NOMO-1 (cell line): ENCODE results near the gene ASAP2.

Experiments
- DNase-seq, 2 experiments: peaks; one replicate each; lab custom pipeline; 2025; ENCODE audit not compliant: unreplicated experiment in 2 of 2; lab: John Stamatoyannopoulos, UW

The ASAP2 gene

GRCh38 chr2:9230051-9230802 lies 23.6 kb downstream of the ASAP2 start:
- no peak for DNase-seq

DNA sequence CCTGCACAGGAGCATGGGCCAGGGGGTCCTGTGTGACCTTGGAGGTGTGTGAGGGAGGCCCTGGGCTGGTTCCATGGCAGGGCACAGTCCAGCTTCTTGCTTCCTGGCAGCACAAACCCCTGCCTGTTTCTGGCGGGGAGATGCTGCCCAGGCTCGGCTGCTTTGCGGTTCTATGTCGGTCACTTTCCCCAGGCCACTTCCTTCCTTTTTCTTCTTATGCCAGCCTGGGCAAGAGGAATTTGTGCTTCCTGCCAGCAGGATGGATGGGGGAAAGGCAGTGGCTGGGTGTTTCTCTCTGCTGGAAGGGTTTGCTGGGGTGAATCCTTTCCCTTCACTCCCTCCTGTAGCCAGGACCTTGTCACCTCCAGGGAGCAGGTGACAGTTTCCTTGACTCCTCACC lies 24.3 kb downstream of the ASAP2 start:
- peak; percentile 39 to 60 for DNase-seq

DNA sequence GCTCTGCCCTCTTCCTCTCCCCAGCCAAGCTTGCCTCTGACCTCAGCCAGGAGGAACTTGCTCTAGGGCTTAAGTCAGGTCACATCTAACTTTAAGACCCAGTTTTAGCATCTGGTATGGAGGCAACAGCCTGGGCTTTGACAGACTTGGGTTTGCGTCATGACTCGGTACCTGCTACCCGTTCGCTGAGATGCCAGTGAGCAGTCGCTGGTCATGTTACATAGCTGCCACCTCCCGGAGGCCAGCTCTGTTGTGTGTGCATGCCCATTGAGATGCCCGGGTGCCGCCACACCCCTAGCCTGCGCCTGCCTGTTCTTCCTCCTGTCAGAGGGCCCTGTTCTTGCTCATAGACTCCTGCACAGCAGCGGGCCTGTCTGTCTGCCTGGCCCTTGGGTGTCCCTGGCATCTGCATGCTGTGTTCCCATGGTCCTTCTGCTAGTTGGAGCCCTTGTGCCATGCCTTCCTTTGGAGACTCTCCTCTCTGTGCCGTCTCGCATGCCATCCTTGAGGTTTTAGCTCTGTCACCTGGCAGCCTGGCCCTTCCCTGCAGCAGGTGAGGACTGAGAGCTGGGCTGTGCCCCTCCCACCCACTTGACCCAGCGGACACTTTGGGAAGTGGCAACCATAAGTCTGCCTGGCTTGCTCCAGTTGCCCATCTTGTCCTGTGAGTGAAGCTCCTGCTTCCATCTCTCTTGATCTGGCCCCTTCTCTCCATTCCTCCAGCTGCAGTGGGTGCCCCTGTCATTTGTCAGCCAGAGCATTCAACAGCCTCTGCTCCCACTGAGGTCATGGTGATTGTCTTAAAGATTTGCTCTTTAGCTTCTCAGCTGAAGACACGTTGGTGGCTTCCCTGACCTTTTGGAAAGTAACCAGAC lies 24.9 kb downstream of the ASAP2 start:
- peak in 1 of 2 experiments; percentile 60 for DNase-seq

GRCh38 chr2:9232166-9232479 lies 25.5 kb downstream of the ASAP2 start:
- no peak for DNase-seq

DNA sequence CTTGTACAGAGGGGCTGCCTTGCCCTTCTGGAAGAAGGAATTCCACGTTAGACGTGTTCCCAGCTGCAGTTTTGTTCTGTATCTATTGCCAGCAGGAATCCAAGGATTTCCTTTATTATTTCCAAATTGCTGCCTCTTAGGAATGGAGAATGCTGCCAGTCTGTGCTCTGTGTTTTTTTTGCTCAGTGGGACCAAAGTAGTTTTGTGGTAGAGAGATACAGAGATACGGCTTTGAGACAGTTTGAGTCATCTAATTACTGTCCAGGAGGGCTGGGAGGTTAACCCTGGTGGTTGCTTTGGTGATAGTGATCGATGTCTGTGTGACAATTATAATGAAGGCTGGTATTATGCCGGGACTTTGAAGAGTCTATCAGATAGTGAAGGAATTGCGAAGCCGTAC lies 26.3 kb downstream of the ASAP2 start:
- no peak for DNase-seq

- no peak for DNase-seq
Observed at GRCh38 chr2:9234680-9235146, 28.1 kb downstream of the ASAP2 start.

DNA sequence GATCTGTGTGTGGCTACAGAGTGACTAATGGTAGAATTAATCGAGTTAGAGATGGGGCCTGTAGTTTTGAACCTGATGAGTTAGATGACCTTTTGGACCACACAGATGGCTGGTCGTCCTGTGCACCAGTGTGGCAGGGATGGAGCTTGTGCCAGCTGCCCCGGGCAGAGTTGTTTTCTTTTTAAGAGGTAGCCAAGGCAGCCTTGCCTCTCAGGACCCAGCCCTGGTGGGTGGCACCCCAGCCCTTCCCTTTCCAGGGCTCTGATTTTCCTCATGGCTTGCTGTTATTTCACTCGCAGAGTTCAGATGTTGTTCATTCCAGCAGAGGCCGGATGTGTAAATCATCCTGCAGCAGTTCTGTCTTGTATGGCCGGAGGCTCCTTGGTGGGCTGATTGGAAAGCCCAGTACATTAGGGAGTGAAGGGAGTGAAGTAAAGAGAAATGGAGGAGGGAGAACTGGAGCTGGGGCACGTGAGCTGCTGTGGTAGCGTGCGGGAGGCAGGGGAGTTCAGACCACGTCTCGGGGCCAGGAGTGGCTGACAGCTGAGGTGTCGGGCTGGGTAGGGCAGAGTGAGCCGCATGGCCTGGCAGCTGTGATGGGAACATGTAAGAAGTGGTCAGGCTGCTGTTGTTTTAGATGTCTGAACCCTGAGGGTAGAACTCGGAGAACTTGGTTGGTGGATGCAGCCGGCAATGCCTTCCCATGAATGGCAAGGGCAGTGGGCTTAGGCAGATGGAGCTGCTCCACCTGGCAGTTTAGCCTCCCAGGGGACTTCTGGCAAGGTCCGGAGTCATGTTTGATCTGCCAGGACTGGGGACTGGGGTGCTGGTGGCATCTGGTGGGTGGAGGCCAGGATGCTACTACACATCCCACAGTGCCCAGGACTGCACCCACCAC lies 28.8 kb downstream of the ASAP2 start:
- no peak for DNase-seq

DNA sequence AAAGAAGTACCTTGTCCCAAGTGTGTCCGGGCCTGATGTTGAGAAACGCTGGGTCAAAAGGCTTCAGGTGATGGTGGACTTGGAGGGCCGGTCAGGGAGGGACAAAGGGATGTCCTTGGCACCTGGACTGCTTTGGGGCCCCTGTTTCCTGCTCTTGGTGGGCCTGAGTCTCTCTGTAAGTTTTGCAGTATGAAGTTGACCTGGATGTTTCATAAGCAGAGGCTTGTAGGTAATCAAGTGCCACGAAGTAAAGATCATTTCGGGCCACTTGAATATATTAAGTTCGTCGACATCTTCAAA lies 29.4 kb downstream of the ASAP2 start:
- no peak for DNase-seq

DNA sequence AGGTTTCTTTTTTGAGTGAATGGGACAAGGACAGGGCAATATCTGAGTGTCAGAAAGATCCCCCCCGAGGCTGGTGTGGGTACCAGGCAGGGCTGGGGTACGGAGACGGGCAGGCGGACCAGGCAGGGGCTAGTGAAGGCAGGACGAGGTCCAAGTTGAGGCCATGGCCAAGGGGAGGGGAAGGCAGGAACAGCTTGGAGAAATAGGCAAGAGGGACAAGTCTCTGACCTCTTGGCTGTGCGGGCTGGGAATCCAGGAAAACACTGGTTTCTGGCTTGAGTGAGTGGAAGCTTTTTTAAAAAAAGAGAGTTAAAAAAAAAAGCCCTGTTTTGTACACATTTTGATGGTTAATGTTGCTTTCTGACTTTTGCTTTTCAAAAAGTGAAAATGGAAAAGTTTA lies 30.3 kb downstream of the ASAP2 start:
- DNase-seq: no peak

- no peak for DNase-seq
Observed at GRCh38 chr2:9237831-9238230, 31.2 kb downstream of the ASAP2 start.

- no peak for DNase-seq
Observed at GRCh38 chr2:9238591-9239326, 32.1 kb downstream of the ASAP2 start.

GRCh38 chr2:9239616-9240015 lies 33.0 kb downstream of the ASAP2 start:
- no peak for DNase-seq

- no peak for DNase-seq
Observed at GRCh38 chr2:9240745-9241144, 34.1 kb downstream of the ASAP2 start.

DNA sequence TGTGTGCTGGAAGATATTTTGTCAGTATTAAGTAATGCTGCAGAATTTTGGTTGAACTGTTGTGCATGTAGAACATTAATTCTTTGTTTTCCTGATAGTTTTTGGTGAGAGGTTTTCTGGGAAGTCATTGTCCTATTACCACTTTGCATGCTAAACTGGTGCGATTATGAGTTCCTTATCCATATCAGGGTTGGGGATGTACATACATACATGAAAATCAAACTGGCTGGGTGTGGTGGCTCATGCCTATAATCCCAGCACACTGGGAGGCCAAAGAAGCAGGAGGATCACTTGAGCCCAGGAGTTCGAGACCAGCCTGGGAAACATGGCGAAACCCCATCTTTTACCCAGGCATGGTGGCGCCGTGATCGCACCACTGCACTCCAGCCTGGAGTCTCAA lies 34.6 kb downstream of the ASAP2 start:
- DNase-seq: no peak

- no peak for DNase-seq
Observed at GRCh38 chr2:9243357-9243756, 36.7 kb downstream of the ASAP2 start.

DNA sequence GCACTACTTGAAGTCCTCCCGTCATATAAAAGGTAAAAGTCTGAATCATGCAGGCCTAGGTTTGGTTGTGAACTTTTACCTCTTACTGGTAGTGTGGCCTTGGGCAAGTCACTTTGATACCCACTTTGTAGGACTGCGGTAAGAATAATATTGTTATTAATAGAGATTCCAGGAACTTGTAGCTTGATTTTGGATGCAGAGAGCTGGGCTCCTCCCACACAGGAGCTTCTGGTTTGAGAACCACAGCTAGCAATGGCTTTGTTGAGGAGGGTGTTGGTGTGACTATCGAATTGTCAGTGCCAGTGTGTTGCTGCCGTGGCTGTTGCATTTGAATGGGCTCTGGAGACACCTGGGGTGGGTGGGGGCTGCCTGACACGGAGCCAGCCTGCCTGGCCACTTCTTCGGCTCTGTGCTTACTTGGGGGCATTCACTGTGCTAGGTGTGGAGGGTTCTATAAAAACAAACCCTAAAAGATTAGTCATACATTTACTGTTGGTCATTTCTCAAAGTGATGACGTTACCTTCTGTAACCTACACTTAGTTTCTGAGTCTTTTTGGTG lies 38.5 kb downstream of the ASAP2 start:
- DNase-seq: no peak

GRCh38 chr2:9247177-9247576 lies 40.6 kb downstream of the ASAP2 start:
- no peak for DNase-seq

GRCh38 chr2:9247786-9248185 lies 41.2 kb downstream of the ASAP2 start:
- DNase-seq: no peak

GRCh38 chr2:9248363-9248762 lies 41.8 kb downstream of the ASAP2 start:
- no peak for DNase-seq

DNA sequence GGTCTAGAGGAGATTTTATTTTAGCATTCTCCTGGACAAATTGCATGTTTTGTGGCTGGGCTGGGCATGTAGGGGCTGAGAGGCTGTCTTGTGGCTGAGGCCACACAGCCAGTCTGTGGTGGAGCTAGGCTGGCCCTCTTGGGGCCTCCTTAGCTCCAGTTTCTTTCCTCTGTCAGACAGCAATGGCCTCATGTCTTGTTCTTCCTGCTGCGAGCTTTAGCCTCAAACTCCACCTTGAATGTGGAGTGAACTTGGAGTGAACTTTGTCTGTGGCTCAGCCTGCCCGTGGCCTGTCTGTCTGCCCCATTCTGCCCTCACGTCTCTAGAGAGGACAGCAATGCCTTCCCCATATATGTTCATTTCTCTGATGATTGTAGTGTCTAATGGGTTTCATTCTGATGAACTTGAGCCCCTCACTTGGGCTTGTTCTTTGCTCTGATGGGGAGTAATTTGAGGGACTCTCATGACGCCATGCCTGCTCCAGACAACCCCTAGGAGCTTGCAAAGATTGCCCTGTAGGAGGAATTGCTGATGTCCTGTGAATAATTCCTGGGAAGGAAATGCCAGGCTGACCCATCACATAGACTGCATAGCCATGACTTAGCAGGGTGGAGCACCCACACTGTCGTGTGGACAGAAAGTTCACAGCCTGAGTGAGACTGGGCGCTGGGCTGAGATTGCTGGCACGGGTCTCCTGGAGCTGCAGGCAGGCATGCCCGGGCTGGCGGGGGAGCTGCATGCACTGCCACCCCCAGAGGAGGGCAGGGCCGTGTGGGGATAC lies 42.6 kb downstream of the ASAP2 start:
- DNase-seq: no peak
